SK-MEL-5 (cell line): Measurements from ENCODE around the gene WASL. TPM values are rescaled to one million over a fixed set of nuclear protein-coding genes. Genes with fewer than 3 reads are reported as not detected.

Experiments used
- DNase-seq: peaks from one replicate; pipeline ENCODE4 v3.0.0-alpha.2; 2016; ENCODE audit warnings: low read depth, low spot score
- in situ Hi-C: cut with HindIII; loops from 2 replicates; pipeline ENCODE4 v1.10.0; 2016; ENCODE audit warnings: low sequenced_read_pairs, high pct_unique_total_duplicates, low pct_unique_long_range_greater_than_20kb
- total RNA-seq: library from RNA; depleted of rRNA; stranded (reverse); fragments of >200 nt; shearing (Covaris generic); gene quantifications from 2 replicates; pipeline ENCODE4 v1.2.3, GENCODE V29; 2014

Gene WASL
- total RNA-seq, 1 experiment from 2014 or later = 32.1 TPM

DNA sequence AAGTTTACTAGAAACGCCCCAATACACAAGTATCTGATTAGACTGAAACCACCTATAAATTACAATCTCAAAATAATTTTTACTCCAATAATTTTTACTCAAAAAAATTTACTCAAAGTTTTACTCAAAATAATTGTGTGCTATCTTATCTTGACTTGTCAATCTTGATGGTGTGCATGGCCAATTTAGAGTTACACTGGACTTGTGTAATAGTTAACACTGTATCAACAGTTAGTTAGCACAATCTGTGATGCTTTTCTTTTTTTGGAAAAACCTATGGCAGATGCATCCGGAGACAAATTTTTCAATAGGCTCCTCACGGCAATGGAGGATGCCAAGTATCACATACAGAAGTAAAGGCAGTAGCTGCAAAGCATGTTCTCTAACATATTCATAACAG, 68.2 kb downstream of the WASL start:
- no peak for DNase-seq
- in situ Hi-C loops = no loop called here

DNA sequence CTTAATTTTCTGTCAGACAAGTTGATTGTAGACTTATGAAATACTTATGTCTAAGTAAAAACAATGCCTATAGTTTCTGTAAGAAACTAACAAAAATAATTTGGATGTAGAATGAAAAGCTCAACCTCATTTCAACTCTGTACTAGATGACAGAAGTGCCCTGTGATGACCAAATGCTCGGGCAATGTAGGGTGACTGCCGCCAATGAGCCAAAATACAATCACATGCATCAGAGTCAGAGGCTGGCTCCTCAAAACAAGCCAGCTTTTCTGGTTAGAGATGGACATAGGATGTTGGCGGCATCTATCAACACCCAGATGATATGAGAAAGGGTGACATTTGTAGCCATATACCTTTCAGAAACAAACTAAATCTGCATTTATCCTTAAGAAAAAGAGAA, 69.2 kb downstream of the WASL start:
- in situ Hi-C loops = no loop called here

GRCh38 chr7:123677061-123677715, 71.6 kb downstream of the WASL start:
- DNase-seq = no peak
- in situ Hi-C loops = no loop called here

More for the DNA sequence above, 69.2 kb downstream of the WASL start:
- no peak for DNase-seq

GRCh38 chr7:123675181-123675473, 73.7 kb downstream of the WASL start:
- in situ Hi-C loops = no loop called here
- DNase-seq = no peak

DNA sequence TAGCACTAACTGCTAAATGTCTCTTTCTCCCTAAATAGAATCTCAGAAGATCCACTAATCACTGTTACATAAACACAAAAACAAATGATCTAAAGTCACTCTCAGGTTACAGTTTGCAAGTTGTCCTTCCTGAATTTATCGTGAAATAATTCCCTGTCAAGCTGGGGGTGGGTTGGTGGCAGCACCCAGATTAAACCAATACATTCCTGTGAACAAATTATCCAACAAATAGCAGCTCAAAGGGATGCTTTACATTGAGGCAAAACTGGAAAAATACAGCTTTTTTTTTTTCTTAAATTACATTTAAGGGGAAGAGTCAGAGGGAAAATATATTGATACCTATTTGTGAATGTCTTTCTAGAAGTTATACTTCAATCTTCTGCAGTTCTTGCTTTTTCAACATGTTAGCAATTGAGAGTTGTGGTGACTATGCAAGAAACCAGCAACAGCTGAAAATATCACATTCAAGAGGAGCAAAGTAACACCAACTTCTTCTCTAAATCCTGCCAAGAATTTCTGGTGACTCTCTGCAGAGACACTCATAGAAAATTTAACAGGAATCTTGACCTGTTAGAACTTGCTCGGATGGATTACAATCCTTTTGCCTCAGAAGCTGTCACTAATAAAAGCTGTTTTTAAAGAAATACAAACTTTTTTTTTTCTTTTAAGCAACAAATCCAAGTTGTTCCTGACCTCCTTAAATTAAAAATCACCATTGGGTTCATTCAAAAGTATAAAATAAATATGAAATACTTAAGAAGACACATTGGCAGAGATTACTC, 74.2 kb downstream of the WASL start:
- no peak for DNase-seq
- in situ Hi-C loops = no loop called here

DNA sequence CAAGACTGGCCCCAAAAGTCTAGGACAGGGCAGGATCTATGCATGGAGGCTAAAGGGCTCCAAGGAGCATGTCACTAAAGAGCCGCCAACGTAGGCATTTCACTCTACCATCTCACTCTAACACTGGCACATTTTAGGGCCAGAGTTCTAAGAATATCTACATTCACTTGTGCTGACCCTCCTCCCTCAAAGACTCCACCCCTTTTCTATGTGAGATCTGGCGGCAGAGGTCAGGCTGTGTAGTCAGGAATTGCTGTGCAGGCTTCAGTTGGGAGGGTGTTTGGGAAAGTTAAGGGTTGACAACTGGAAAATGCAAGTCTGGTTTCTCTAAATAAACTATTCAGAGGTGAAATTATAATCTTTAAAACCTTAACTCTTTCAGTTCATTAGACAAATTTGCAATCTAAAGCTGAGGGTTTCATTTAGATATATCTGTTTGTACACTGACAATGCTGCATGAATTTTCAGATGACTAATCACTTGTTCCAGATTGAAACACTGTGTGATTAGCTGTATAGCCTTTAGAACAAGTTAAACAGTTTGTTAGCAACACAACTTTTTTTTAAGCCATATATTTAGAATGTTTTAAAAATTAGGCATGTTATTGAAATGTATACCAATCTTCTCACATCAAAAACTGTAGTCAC, 74.9 kb downstream of the WASL start:
- in situ Hi-C loops = no loop called here
- no peak for DNase-seq

DNA sequence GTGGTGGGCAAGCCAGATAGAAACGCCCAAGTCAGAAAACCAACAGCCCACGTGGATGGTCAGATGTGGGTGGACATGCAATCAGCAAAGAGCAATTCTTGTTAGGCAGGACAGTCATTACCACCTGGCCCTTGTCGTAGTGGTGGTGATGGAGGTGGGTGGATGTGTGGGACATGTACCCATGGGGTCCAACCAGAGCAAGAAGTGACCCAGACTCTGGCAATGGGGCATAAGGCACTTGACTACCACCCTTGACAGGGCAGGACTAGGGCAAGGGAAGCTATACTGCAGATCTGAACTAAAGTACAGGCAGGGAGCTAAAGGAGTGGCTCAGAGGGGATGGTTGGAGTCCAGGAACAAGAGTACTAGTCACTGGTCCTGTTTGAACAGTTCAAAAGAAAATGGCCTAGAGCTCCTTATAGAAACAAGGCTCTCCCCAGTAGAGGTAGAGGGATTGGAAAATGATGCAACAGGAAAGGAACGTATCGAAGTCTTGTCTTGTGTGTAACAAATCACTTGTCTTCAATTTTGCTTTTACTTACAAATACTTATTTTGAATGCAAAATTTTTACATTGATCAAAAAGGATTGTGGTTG, 75.6 kb downstream of the WASL start:
- DNase-seq = no peak
- in situ Hi-C loops = no loop called here

DNA sequence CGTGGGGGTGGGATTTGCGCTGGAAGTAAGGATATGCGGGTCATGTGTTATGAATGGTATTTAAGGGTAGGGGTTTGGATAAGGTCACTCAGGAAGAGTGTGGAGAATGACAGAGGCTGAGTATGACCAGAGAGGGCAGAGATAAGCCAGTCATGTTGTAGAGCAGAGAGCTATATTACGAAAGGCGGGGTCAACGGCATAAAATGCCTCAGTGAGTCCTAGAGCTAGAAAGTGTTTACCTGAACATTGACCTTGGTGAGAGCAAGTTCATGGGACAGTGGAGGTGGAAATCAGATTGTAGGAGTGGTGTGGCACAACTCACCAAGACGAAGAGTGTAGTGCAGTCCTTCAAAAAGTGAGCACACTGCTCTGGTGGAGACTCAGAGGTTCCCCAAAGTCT, 79.3 kb downstream of the WASL start:
- DNase-seq = no peak
- in situ Hi-C loops = no loop called here

GRCh38 chr7:123666492-123666891, 82.3 kb downstream of the WASL start:
- in situ Hi-C loops = no loop called here
- DNase-seq = no peak

DNA sequence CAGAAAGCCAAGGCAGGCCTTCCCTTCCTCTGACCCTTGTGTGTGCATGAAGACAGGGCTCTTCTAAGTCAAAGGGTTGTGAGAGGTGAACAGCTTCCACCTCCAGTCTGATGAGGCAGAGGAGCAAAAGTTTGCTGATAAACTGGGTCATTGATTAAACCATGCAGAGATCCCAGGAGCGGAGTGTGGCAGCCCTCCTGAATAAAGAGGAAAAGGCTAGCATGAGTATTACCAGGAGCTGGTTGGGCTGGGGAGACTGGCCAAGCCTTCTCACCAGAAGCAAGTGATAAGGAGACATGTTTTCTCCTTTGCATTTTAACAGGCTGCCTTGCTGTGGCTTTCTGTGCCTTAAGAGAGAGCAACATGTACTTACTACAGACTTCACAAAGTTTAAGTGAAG, 82.9 kb downstream of the WASL start:
- in situ Hi-C loops = no loop called here
- no peak for DNase-seq

DNA sequence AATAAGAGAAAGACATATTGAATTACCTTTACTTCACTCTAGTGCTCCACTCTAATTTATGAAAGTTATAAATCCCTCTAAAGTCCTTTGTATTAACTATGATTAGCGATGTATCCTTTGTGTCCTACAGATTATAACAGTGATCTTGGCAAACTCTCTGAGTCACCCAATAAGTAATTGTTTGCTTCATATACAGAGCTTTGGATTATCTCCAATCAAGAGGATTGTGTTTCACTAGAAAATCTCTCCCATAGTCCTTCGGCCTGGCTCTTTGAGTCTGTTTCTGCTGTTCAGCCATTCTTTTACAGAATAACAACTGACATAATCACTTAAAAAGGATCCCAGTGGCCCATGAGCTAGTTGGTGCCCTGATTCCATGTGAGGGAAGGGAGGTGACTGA, 83.6 kb downstream of the WASL start:
- in situ Hi-C loops = no loop called here
- no peak for DNase-seq

GRCh38 chr7:123663200-123663599, 85.6 kb downstream of the WASL start:
- DNase-seq = no peak
- in situ Hi-C loops = no loop called here

DNA sequence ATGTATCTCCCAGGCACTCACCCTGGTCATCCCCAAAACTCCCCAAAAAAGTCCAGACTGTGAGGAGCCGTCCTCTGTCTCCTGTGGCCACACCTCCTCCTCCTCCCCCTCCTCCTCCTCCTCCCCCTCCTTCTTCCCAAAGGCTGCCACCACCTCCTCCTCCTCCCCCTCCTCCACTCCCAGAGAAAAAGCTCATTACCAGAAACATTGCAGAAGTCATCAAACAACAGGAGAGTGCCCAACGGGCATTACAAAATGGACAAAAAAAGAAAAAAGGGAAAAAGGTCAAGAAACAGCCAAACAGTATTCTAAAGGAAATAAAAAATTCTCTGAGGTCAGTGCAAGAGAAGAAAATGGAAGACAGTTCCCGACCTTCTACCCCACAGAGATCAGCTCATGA, 86.0 kb downstream of the WASL start:
- no peak for DNase-seq
- in situ Hi-C loops = no loop called here

GRCh38 chr7:123662293-123662692, 86.5 kb downstream of the WASL start:
- DNase-seq = no peak
- in situ Hi-C loops = no loop called here

- DNase-seq = no peak
- in situ Hi-C loops = no loop called here
Measured at GRCh38 chr7:123661765-123662164, 87.0 kb downstream of the WASL start.

- no peak for DNase-seq
Measured at GRCh38 chr7:123660514-123661354, 88.1 kb downstream of the WASL start.

GRCh38 chr7:123658023-123658422, 90.8 kb downstream of the WASL start:
- no peak for DNase-seq
- in situ Hi-C loops = no loop called here

More at GRCh38 chr7:123660514-123661354, 88.1 kb downstream of the WASL start:
- in situ Hi-C loops = no loop called here

GRCh38 chr7:123657304-123657685, 91.5 kb downstream of the WASL start:
- in situ Hi-C loops = no loop called here
- DNase-seq = no peak
